Nephron (organoid): ENCODE data around the gene SKOR1.

ENCODE experiments used
- H3K27ac Mint-ChIP-seq, 3 experiments: 2 replicates each; pipeline ENCODE4 v1.8.0; 2020; ENCODE audit warnings: mixed read lengths in 3 of 3, mild to moderate bottlenecking in 2 of 3, moderate library complexity in 1 of 3
- H3K27me3 Mint-ChIP-seq: 2 replicates; pipeline ENCODE4 v1.8.0; 2021; ENCODE audit warnings: low read depth, mild to moderate bottlenecking, moderate library complexity, mixed read lengths
- H3K36me3 Mint-ChIP-seq: 2 replicates; pipeline ENCODE4 v1.8.0; 2020; ENCODE audit warnings: low read depth, mixed read lengths
- H3K4me1 Mint-ChIP-seq: 2 replicates; pipeline ENCODE4 v1.8.0; 2020; ENCODE audit warnings: mixed read lengths
- H3K4me3 Mint-ChIP-seq, 3 experiments: 2 replicates each; pipeline ENCODE4 v1.8.0; 2020; ENCODE audit warnings: mild to moderate bottlenecking in 3 of 3, mixed read lengths in 3 of 3, moderate library complexity in 2 of 3
- H3K9me3 Mint-ChIP-seq: 2 replicates; pipeline ENCODE4 v1.8.0; 2020; ENCODE audit warnings: mixed read lengths
- TF ChIP-seq, protein P1 (sequence below), 3 experiments: fragments of 200-600 bp; sonication (generic); IDR thresholded peaks; one replicate each; pipeline ENCODE4 v1.5.0; 2021; ENCODE audit warnings: antibody characterized with exemption in 3 of 3; ENCODE audit not compliant: unreplicated experiment in 3 of 3

The SKOR1 gene

DNA sequence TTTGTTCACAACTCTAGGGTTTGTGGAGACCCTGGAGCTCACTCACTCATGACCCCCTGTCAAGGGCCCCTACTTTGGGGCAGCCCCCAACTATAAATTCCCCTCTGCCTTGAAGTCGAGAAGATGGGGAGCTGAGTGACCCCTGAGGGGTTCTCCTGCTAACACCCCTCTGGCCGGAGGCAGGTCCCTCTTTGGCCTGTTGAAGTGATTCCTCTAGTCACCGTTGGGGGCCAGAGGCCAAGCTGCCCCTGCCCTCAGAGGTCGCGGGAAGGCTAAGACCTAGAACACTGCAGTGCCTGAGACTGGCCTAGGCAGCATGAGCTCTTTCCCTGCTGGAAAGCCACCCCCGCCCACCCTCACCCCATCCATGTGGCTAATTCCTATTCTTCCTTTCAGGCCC lies 15.4 kb upstream of the SKOR1 start:
- Mint-ChIP-seq H3K27ac (no peak overlapping the region), H3K4me3 (no peak overlapping the region), H3K36me3 (peaks cover 8% of the 10 kb centered on the region), H3K4me1 (no peaks in the 10 kb centered on the region), H3K9me3 (no peaks in the 10 kb centered on the region), H3K27me3 (peaks cover 26% of the 10 kb centered on the region)
- TF ChIP-seq, protein P1, sequence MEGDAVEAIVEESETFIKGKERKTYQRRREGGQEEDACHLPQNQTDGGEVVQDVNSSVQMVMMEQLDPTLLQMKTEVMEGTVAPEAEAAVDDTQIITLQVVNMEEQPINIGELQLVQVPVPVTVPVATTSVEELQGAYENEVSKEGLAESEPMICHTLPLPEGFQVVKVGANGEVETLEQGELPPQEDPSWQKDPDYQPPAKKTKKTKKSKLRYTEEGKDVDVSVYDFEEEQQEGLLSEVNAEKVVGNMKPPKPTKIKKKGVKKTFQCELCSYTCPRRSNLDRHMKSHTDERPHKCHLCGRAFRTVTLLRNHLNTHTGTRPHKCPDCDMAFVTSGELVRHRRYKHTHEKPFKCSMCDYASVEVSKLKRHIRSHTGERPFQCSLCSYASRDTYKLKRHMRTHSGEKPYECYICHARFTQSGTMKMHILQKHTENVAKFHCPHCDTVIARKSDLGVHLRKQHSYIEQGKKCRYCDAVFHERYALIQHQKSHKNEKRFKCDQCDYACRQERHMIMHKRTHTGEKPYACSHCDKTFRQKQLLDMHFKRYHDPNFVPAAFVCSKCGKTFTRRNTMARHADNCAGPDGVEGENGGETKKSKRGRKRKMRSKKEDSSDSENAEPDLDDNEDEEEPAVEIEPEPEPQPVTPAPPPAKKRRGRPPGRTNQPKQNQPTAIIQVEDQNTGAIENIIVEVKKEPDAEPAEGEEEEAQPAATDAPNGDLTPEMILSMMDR (IDR thresholded peaks at IDR 0.05; ENCODE audit: unreplicated experiment in 3 of 3) = no peak

- H3K9me3 Mint-ChIP-seq = peaks cover 17% of the 10 kb centered on the region
- TF ChIP-seq, protein P1 (IDR thresholded peaks at IDR 0.05; ENCODE audit: unreplicated experiment in 3 of 3) = no peak
- H3K36me3 Mint-ChIP-seq = peaks cover 13% of the 10 kb centered on the region
- peaks cover 40% of the 10 kb centered on the region for H3K27me3 Mint-ChIP-seq
- no peak overlapping the region for H3K4me3 Mint-ChIP-seq
- no peak overlapping the region for H3K27ac Mint-ChIP-seq
- H3K4me1 Mint-ChIP-seq = no peaks in the 10 kb centered on the region
Measured at GRCh38 chr15:67812241-67812644, 13.1 kb upstream of the SKOR1 start.

DNA sequence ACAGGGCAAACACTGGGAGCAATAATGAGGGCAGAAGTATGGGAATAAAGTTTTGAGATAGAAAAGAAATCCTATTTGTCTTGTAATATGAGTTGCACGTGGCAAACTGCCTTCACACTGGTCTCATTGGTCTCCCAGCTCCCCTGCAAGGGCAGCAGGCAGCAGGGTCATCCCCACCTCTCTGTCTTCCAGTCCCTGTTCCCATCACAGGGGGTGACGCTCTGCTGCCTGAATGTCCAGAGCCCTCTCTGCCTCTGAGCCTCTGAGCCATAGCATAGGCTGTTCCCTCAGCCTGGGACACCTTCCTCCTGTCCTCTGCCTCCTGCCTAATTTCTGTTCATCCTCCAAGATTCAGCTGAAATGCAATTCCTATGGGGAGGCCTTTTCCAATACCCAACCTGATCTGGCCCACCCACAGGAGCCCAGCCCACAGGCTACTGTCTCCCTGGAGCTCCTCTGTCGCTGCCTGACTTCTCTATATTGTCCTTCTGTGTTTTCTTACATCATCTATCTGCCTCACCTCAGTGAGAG lies 12.1 kb upstream of the SKOR1 start:
- Mint-ChIP-seq H3K9me3 (peaks cover 20% of the 10 kb centered on the region), H3K4me1 (no peaks in the 10 kb centered on the region), H3K27me3 (peaks cover 49% of the 10 kb centered on the region), H3K36me3 (peaks cover 8% of the 10 kb centered on the region), H3K27ac (no peak overlapping the region), H3K4me3 (no peak overlapping the region)
- TF ChIP-seq, protein P1 (IDR thresholded peaks at IDR 0.05; ENCODE audit: unreplicated experiment in 3 of 3) = no peak

- TF ChIP-seq, protein P1 (IDR thresholded peaks at IDR 0.05; ENCODE audit: unreplicated experiment in 3 of 3) = no peak
- H3K27me3 Mint-ChIP-seq = peaks cover 64% of the 10 kb centered on the region
- no peak overlapping the region for H3K4me3 Mint-ChIP-seq
- H3K36me3 Mint-ChIP-seq = peaks cover 5% of the 10 kb centered on the region
- H3K27ac Mint-ChIP-seq = no peak overlapping the region
- H3K9me3 Mint-ChIP-seq = peaks cover 22% of the 10 kb centered on the region
- H3K4me1 Mint-ChIP-seq = no peaks in the 10 kb centered on the region
Measured at GRCh38 chr15:67815036-67815592, 10.2 kb upstream of the SKOR1 start.

DNA sequence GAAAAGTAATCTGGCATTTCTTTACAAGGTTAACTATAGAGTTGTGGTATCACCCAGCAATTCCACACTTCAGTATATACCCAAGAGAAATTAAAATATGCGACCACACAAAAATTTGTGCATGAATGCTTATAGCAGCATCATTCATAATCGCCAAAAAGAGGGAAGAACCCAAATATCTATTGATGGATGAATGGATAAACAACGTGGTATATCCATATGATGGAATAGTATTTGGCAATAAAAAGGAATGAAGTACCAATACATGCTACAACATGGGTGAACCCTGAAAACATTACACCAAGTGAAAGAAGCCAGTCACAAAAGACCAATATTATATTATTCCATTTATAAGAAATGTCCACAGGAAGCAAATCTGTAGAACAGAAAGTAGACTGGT lies 8.6 kb upstream of the SKOR1 start:
- Mint-ChIP-seq H3K9me3 (peaks cover 22% of the 10 kb centered on the region), H3K36me3 (peaks cover 5% of the 10 kb centered on the region), H3K27me3 (peaks cover 78% of the 10 kb centered on the region), H3K4me3 (no peak overlapping the region), H3K4me1 (peaks cover 10% of the 10 kb centered on the region), H3K27ac (no peak overlapping the region)
- TF ChIP-seq, protein P1 (IDR thresholded peaks at IDR 0.05; ENCODE audit: unreplicated experiment in 3 of 3) = no peak

GRCh38 chr15:67818464-67818863 lies 6.8 kb upstream of the SKOR1 start:
- TF ChIP-seq, protein P1 (IDR thresholded peaks at IDR 0.05; ENCODE audit: unreplicated experiment in 3 of 3) = no peak
- Mint-ChIP-seq H3K27me3 (peaks cover 76% of the 10 kb centered on the region), H3K4me1 (peaks cover 14% of the 10 kb centered on the region), H3K36me3 (peaks cover 5% of the 10 kb centered on the region), H3K9me3 (peaks cover 22% of the 10 kb centered on the region), H3K27ac (no peak overlapping the region), H3K4me3 (no peak overlapping the region)
